ENCODE results near the gene DGKI.

DNA sequence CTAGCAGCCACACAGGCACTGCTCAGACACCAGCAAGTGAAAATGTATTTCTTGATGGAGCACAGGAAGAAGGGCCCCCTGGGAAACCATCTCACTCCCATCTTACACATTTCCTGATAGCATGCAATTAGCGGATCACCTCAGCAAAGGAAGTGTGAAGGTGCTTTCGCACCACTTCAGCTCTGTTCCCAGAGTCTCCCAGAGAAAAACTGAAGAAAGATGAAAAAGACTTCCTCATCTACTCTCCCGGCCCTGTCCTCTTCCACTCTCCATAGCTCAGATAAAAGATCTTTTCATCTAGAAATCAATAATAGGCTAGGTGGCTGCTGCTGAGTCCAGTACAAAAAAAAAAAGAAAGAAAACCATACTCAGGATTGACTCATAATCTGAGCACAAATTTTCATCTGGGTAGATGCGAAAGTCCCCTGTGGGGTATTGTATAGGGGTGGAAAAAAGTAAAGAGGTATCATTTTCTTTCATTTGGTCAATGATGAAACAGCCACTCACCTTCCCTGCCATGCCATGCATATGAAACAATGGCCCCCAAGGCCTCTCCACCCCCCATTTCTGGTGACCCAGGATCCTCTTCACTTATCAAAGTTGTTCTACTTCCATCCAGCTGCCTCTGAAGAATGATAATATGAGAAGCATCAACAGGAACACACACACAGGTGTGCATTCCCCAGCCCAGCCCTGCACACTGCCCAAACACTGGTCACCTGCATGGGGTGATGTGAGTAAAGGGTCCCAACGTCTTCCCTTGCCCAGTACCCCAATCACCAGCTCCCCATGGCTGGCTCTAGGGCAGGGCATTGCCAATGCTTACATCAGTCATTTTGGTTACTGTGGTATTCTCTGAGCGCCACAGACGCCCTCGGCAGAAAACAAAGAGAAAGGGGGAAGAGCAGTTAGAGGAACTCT, 48.8 kb upstream of the DGKI start:
- TF ChIP-seq, protein P1, sequence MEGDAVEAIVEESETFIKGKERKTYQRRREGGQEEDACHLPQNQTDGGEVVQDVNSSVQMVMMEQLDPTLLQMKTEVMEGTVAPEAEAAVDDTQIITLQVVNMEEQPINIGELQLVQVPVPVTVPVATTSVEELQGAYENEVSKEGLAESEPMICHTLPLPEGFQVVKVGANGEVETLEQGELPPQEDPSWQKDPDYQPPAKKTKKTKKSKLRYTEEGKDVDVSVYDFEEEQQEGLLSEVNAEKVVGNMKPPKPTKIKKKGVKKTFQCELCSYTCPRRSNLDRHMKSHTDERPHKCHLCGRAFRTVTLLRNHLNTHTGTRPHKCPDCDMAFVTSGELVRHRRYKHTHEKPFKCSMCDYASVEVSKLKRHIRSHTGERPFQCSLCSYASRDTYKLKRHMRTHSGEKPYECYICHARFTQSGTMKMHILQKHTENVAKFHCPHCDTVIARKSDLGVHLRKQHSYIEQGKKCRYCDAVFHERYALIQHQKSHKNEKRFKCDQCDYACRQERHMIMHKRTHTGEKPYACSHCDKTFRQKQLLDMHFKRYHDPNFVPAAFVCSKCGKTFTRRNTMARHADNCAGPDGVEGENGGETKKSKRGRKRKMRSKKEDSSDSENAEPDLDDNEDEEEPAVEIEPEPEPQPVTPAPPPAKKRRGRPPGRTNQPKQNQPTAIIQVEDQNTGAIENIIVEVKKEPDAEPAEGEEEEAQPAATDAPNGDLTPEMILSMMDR (IDR thresholded peaks at IDR 0.05; ENCODE audit: low read depth, low read length, poor library complexity, severe bottlenecking) = no peak
- no peak for TF ChIP-seq EZH2phosphoT487 (IDR thresholded peaks at IDR 0.05; ENCODE audit: borderline replicate concordance, low read length)
